ENCODE data around the gene TSPAN16. TPM values are rescaled to one million over a fixed set of nuclear protein-coding genes. Genes with fewer than 3 reads are reported as not detected.

TSPAN16 gene
- total and polyA plus RNA-seq, 2 experiments from 2014 or later = not detected

DNA sequence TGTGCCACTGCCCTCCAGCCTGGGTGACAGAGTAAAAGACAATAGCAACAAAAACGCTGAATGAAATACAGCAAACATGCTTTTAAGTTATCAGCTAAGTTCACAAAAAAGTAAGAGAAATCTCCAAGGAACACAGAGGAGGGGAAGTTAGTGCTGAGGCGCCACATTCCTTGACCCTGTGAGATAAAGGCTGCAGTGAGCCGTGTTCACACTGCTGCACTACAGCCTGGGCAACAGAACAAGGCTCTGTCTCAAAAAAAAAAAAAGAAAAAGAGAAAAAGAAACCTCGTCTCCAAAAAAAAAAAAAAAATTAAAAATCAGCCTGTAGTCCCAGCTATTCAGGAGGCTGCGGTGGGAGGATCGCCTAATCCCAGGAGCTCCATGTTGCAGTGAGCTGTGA is 17.3 kb upstream of the TSPAN16 start:
- Histone ChIP-seq H3K9me2 (ENCODE audit: insufficient read depth) (no peaks in the 10 kb centered on the region), H3K79me2 (replicated peaks; ENCODE audit: insufficient read depth) (no peaks in the 10 kb centered on the region), H3K4me2 (no peak overlapping the region), H3F3A (replicated peaks; ENCODE audit: low read depth) (no peaks in the 10 kb centered on the region), H2AFZ (no peak overlapping the region; the same call in 1 of the 2 replicates), H3K27me3 (ENCODE audit: insufficient read depth) (no peaks in the 10 kb centered on the region), H3K4me1 (ENCODE audit: insufficient read depth) (peaks cover 11% of the 10 kb centered on the region; the same call in 1 of the 2 replicates), H3K4me3 (no peak overlapping the region), H3K36me3 (ENCODE audit: insufficient read depth) (no peaks in the 10 kb centered on the region), H3K27ac (ENCODE audit: low read depth) (no peak overlapping the region), H4K20me1 (replicated peaks; ENCODE audit: insufficient read depth) (no peaks in the 10 kb centered on the region)
- TF ChIP-seq, protein P1, sequence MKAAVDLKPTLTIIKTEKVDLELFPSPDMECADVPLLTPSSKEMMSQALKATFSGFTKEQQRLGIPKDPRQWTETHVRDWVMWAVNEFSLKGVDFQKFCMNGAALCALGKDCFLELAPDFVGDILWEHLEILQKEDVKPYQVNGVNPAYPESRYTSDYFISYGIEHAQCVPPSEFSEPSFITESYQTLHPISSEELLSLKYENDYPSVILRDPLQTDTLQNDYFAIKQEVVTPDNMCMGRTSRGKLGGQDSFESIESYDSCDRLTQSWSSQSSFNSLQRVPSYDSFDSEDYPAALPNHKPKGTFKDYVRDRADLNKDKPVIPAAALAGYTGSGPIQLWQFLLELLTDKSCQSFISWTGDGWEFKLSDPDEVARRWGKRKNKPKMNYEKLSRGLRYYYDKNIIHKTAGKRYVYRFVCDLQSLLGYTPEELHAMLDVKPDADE (IDR thresholded peaks at IDR 0.05) = no peak
- TF ChIP-seq ZNF114 (CRISPR knock-in tag; IDR thresholded peaks at IDR 0.05) = no peak
- TF ChIP-seq, protein P2, sequence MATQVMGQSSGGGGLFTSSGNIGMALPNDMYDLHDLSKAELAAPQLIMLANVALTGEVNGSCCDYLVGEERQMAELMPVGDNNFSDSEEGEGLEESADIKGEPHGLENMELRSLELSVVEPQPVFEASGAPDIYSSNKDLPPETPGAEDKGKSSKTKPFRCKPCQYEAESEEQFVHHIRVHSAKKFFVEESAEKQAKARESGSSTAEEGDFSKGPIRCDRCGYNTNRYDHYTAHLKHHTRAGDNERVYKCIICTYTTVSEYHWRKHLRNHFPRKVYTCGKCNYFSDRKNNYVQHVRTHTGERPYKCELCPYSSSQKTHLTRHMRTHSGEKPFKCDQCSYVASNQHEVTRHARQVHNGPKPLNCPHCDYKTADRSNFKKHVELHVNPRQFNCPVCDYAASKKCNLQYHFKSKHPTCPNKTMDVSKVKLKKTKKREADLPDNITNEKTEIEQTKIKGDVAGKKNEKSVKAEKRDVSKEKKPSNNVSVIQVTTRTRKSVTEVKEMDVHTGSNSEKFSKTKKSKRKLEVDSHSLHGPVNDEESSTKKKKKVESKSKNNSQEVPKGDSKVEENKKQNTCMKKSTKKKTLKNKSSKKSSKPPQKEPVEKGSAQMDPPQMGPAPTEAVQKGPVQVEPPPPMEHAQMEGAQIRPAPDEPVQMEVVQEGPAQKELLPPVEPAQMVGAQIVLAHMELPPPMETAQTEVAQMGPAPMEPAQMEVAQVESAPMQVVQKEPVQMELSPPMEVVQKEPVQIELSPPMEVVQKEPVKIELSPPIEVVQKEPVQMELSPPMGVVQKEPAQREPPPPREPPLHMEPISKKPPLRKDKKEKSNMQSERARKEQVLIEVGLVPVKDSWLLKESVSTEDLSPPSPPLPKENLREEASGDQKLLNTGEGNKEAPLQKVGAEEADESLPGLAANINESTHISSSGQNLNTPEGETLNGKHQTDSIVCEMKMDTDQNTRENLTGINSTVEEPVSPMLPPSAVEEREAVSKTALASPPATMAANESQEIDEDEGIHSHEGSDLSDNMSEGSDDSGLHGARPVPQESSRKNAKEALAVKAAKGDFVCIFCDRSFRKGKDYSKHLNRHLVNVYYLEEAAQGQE (IDR thresholded peaks at IDR 0.05; ENCODE audit: unreplicated experiment) = no peak
- no peak for TF ChIP-seq JUNB (IDR thresholded peaks at IDR 0.05; ENCODE audit: unreplicated experiment)
- TF ChIP-seq, protein P3, sequence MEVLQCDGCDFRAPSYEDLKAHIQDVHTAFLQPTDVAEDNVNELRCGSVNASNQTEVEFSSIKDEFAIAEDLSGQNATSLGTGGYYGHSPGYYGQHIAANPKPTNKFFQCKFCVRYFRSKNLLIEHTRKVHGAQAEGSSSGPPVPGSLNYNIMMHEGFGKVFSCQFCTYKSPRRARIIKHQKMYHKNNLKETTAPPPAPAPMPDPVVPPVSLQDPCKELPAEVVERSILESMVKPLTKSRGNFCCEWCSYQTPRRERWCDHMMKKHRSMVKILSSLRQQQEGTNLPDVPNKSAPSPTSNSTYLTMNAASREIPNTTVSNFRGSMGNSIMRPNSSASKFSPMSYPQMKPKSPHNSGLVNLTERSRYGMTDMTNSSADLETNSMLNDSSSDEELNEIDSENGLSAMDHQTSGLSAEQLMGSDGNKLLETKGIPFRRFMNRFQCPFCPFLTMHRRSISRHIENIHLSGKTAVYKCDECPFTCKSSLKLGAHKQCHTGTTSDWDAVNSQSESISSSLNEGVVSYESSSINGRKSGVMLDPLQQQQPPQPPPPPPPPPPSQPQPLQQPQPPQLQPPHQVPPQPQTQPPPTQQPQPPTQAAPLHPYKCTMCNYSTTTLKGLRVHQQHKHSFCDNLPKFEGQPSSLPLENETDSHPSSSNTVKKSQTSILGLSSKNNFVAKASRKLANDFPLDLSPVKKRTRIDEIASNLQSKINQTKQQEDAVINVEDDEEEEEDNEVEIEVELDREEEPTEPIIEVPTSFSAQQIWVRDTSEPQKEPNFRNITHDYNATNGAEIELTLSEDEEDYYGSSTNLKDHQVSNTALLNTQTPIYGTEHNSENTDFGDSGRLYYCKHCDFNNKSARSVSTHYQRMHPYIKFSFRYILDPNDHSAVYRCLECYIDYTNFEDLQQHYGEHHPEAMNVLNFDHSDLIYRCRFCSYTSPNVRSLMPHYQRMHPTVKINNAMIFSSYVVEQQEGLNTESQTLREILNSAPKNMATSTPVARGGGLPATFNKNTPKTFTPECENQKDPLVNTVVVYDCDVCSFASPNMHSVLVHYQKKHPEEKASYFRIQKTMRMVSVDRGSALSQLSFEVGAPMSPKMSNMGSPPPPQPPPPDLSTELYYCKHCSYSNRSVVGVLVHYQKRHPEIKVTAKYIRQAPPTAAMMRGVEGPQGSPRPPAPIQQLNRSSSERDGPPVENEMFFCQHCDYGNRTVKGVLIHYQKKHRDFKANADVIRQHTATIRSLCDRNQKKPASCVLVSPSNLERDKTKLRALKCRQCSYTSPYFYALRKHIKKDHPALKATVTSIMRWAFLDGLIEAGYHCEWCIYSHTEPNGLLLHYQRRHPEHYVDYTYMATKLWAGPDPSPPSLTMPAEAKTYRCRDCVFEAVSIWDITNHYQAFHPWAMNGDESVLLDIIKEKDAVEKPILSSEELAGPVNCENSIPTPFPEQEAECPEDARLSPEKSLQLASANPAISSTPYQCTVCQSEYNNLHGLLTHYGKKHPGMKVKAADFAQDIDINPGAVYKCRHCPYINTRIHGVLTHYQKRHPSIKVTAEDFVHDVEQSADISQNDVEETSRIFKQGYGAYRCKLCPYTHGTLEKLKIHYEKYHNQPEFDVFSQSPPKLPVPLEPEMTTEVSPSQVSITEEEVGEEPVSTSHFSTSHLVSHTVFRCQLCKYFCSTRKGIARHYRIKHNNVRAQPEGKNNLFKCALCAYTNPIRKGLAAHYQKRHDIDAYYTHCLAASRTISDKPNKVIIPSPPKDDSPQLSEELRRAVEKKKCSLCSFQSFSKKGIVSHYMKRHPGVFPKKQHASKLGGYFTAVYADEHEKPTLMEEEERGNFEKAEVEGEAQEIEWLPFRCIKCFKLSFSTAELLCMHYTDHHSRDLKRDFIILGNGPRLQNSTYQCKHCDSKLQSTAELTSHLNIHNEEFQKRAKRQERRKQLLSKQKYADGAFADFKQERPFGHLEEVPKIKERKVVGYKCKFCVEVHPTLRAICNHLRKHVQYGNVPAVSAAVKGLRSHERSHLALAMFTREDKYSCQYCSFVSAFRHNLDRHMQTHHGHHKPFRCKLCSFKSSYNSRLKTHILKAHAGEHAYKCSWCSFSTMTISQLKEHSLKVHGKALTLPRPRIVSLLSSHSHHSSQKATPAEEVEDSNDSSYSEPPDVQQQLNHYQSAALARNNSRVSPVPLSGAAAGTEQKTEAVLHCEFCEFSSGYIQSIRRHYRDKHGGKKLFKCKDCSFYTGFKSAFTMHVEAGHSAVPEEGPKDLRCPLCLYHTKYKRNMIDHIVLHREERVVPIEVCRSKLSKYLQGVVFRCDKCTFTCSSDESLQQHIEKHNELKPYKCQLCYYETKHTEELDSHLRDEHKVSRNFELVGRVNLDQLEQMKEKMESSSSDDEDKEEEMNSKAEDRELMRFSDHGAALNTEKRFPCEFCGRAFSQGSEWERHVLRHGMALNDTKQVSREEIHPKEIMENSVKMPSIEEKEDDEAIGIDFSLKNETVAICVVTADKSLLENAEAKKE (CRISPR knock-in tag; IDR thresholded peaks at IDR 0.05) = no peak
- TF ChIP-seq, protein P4, sequence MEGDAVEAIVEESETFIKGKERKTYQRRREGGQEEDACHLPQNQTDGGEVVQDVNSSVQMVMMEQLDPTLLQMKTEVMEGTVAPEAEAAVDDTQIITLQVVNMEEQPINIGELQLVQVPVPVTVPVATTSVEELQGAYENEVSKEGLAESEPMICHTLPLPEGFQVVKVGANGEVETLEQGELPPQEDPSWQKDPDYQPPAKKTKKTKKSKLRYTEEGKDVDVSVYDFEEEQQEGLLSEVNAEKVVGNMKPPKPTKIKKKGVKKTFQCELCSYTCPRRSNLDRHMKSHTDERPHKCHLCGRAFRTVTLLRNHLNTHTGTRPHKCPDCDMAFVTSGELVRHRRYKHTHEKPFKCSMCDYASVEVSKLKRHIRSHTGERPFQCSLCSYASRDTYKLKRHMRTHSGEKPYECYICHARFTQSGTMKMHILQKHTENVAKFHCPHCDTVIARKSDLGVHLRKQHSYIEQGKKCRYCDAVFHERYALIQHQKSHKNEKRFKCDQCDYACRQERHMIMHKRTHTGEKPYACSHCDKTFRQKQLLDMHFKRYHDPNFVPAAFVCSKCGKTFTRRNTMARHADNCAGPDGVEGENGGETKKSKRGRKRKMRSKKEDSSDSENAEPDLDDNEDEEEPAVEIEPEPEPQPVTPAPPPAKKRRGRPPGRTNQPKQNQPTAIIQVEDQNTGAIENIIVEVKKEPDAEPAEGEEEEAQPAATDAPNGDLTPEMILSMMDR (conservative IDR thresholded peaks at IDR 0.05; ENCODE audit: low read depth in 2 of 2) = no peak
- TF ChIP-seq STAT1 (IDR thresholded peaks at IDR 0.05; ENCODE audit: unreplicated experiment) = no peak
- no peak for TF ChIP-seq EZH2phosphoT487 (IDR thresholded peaks at IDR 0.05; ENCODE audit: unreplicated experiment)
- Mint-ChIP-seq H3K4me3 (no peak overlapping the region), H3K27ac (no peak overlapping the region), H3K27me3 (ENCODE audit: insufficient read depth, low read depth, poor library complexity) (no peaks in the 10 kb centered on the region), H3K4me1 (peaks cover 7% of the 10 kb centered on the region; the same call in 2 of the 3 replicates), H3K36me3 (ENCODE audit: low read depth) (peaks cover 4% of the 10 kb centered on the region; the same call in 1 of the 3 replicates), H3K9me3 (peaks cover 26% of the 10 kb centered on the region)
- ATAC-seq (no peak), DNase-seq (ENCODE audit: low spot score) (no peak)
